ENCODE results near the gene UQCC5.

UQCC5 gene

GRCh38 chr3:52509753-52510328 lies 26.6 kb upstream of the UQCC5 start:
- Histone ChIP-seq H3K27me3 (no peaks in the 10 kb centered on the region), H3K9me3 (no peaks in the 10 kb centered on the region), H3K4me3 (no peak overlapping the region), H3K4me1 (no peaks in the 10 kb centered on the region), H3K27ac (no peak overlapping the region), H3K36me3 (peaks cover 0 to 4% (median 0%) of the 10 kb centered on the region in 3 donors)
- no peak for DNase-seq
- TF ChIP-seq, protein P1, sequence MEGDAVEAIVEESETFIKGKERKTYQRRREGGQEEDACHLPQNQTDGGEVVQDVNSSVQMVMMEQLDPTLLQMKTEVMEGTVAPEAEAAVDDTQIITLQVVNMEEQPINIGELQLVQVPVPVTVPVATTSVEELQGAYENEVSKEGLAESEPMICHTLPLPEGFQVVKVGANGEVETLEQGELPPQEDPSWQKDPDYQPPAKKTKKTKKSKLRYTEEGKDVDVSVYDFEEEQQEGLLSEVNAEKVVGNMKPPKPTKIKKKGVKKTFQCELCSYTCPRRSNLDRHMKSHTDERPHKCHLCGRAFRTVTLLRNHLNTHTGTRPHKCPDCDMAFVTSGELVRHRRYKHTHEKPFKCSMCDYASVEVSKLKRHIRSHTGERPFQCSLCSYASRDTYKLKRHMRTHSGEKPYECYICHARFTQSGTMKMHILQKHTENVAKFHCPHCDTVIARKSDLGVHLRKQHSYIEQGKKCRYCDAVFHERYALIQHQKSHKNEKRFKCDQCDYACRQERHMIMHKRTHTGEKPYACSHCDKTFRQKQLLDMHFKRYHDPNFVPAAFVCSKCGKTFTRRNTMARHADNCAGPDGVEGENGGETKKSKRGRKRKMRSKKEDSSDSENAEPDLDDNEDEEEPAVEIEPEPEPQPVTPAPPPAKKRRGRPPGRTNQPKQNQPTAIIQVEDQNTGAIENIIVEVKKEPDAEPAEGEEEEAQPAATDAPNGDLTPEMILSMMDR (IDR thresholded peaks at IDR 0.05): no peak
- intact Hi-C loops (cut with DNase I; ENCODE audit: low total_unique reads): no loop called here

GRCh38 chr3:52511509-52511908 lies 24.9 kb upstream of the UQCC5 start:
- intact Hi-C loops (cut with DNase I; ENCODE audit: low total_unique reads): no loop called here
- TF ChIP-seq, protein P1 (IDR thresholded peaks at IDR 0.05): no peak
- H3K27me3 ChIP-seq: no peaks in the 10 kb centered on the region
- no peaks in the 10 kb centered on the region for H3K4me1 ChIP-seq
- H3K9me3 ChIP-seq: no peaks in the 10 kb centered on the region
- no peak overlapping the region for H3K27ac ChIP-seq
- no peaks in the 10 kb centered on the region for H3K36me3 ChIP-seq
- no peak for DNase-seq
- no peak overlapping the region for H3K4me3 ChIP-seq

- DNase-seq: no peak
- TF ChIP-seq, protein P1 (IDR thresholded peaks at IDR 0.05): no peak
- H3K27ac ChIP-seq: no peak overlapping the region
- H3K27me3 ChIP-seq: no peaks in the 10 kb centered on the region
- intact Hi-C loops (cut with DNase I; ENCODE audit: low total_unique reads): no loop called here
- no peak overlapping the region for H3K4me3 ChIP-seq
- H3K9me3 ChIP-seq: no peaks in the 10 kb centered on the region
- H3K4me1 ChIP-seq: no peaks in the 10 kb centered on the region
- H3K36me3 ChIP-seq: no peaks in the 10 kb centered on the region
These were observed 24.3 kb upstream of the UQCC5 start for GRCh38 chr3:52512105-52512504.

DNA sequence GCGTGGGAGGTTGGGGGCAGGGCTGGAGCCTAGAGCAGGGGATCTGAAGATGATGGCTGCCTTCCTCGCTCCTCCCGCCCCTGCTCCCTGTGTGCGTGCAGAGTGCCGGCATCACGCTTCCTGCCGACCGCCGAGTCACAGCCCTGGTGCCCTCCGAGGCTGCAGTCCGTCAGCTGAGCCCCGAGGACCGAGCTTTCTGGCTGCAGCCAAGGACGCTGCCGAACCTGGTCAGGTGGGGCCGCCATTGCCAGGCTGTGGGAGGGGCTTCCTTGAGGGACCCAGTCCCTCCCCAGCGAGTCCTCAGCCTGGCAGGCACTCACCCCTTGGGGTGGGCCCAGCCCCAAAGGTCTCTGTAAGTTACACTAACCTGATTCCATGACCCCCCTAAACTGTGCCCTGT lies 23.7 kb upstream of the UQCC5 start:
- no peaks in the 10 kb centered on the region for H3K27me3 ChIP-seq
- H3K36me3 ChIP-seq: no peaks in the 10 kb centered on the region
- intact Hi-C loops (cut with DNase I; ENCODE audit: low total_unique reads): no loop called here
- no peak overlapping the region for H3K27ac ChIP-seq
- TF ChIP-seq, protein P1 (IDR thresholded peaks at IDR 0.05): no peak
- DNase-seq: no peak
- H3K4me3 ChIP-seq: no peak overlapping the region
- no peaks in the 10 kb centered on the region for H3K4me1 ChIP-seq
- no peaks in the 10 kb centered on the region for H3K9me3 ChIP-seq

GRCh38 chr3:52513281-52513680 lies 23.1 kb upstream of the UQCC5 start:
- no peaks in the 10 kb centered on the region for H3K4me1 ChIP-seq
- DNase-seq: no peak
- intact Hi-C loops (cut with DNase I; ENCODE audit: low total_unique reads): no loop called here
- H3K27ac ChIP-seq: no peak overlapping the region
- H3K27me3 ChIP-seq: no peaks in the 10 kb centered on the region
- H3K4me3 ChIP-seq: no peak overlapping the region
- H3K9me3 ChIP-seq: no peaks in the 10 kb centered on the region
- no peaks in the 10 kb centered on the region for H3K36me3 ChIP-seq
- TF ChIP-seq, protein P1 (IDR thresholded peaks at IDR 0.05): no peak

DNA sequence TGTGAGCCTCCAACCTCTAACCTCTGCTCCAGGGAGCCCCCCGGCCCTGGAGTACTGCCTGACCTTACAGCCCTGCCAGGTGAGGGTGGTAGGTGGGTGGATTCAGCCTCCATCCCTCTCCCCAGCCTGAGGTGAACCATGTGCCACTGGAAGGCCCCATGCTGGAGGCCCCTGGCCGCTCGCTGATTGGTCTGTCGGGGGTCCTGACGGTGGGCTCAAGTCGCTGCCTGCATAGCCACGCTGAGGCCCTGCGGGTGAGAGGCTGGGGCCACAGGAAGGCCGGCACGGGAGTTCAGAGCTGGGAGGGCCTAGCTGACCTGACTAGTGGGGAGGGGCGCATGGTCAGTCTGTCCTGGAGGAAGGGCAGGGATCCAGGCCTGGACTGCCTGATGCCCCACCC lies 21.8 kb upstream of the UQCC5 start:
- TF ChIP-seq, protein P1 (IDR thresholded peaks at IDR 0.05): no peak
- no peaks in the 10 kb centered on the region for H3K27me3 ChIP-seq
- DNase-seq: no peak
- intact Hi-C loops (cut with DNase I; ENCODE audit: low total_unique reads): no loop called here
- H3K4me3 ChIP-seq: no peak overlapping the region
- H3K9me3 ChIP-seq: no peaks in the 10 kb centered on the region
- peaks cover 0 to 6% (median 2%) of the 10 kb centered on the region in 4 donors for H3K4me1 ChIP-seq
- no peaks in the 10 kb centered on the region for H3K36me3 ChIP-seq
- H3K27ac ChIP-seq: no peak overlapping the region

Data from tibial artery (tissue), 4 donors.